H9 (cell line): ENCODE data around the gene TEAD1. TPM values are rescaled to one million over a fixed set of nuclear protein-coding genes. Genes with fewer than 3 reads are reported as not detected.
A peak's percentile ranks its signal among the peaks of the same experiment; 100 is the strongest.

Experiments
- DNase-seq: peaks from one replicate; pipeline ENCODE4 v3.0.0-alpha.2; 2017
- H2AFZ ChIP-seq: one replicate; pipeline ENCODE4 v1.6.1; 2013; ENCODE audit warnings: mild to moderate bottlenecking, low read length, control low read depth, moderate library complexity
- H2AK5ac ChIP-seq: 2 replicates; pipeline ENCODE4 v1.6.1; 2013; ENCODE audit warnings: low read length, control low read depth, mixed read lengths; ENCODE audit not compliant: insufficient read length
- H2BK120ac ChIP-seq: one replicate; pipeline ENCODE4 v1.6.1; 2013; ENCODE audit warnings: low read depth, mild to moderate bottlenecking, low read length, control low read depth, inconsistent platforms; ENCODE audit not compliant: poor library complexity, severe bottlenecking
- H2BK12ac ChIP-seq: 2 replicates; pipeline ENCODE4 v1.6.1; 2013; ENCODE audit warnings: low read length, control low read depth, mixed read lengths, low read depth; ENCODE audit not compliant: insufficient read length
- H2BK15ac ChIP-seq: 2 replicates; pipeline ENCODE4 v1.6.1; 2013; ENCODE audit warnings: low read depth, low read length, control low read depth
- H2BK20ac ChIP-seq: one replicate; pipeline ENCODE4 v1.6.1; 2013; ENCODE audit warnings: low read depth, mild to moderate bottlenecking, low read length, control low read depth, inconsistent platforms; ENCODE audit not compliant: poor library complexity, severe bottlenecking
- H2BK5ac ChIP-seq: 2 replicates; pipeline ENCODE4 v1.6.1; 2013; ENCODE audit warnings: low read length, control low read depth, mixed read lengths; ENCODE audit not compliant: insufficient read length
- H3K14ac ChIP-seq: 2 replicates; pipeline ENCODE4 v1.6.1; 2013; ENCODE audit warnings: low read length, control low read depth; ENCODE audit not compliant: insufficient read depth
- H3K18ac ChIP-seq: 2 replicates; pipeline ENCODE4 v1.6.1; 2013; ENCODE audit warnings: low read depth, mild to moderate bottlenecking, mixed read lengths, low read length, control low read depth; ENCODE audit not compliant: insufficient read length
- H3K23ac ChIP-seq: 2 replicates; pipeline ENCODE4 v1.6.1; 2013; ENCODE audit warnings: low read length, control low read depth, mixed read lengths, low read depth; ENCODE audit not compliant: insufficient read length
- H3K23me2 ChIP-seq: 2 replicates; pipeline ENCODE4 v1.6.1; 2013; ENCODE audit warnings: low read depth, mild to moderate bottlenecking, mixed read lengths, low read length, control low read depth; ENCODE audit not compliant: insufficient read length, poor library complexity, severe bottlenecking
- H3K27ac ChIP-seq: 2 replicates; pipeline ENCODE4 v1.5.1; 2013; ENCODE audit warnings: low read length, control low read depth, mixed read lengths, low read depth; ENCODE audit not compliant: insufficient read length
- H3K27me3 ChIP-seq: 2 replicates; pipeline ENCODE4 v1.6.1; 2013; ENCODE audit warnings: low read length, control low read depth, inconsistent platforms; ENCODE audit not compliant: insufficient read depth
- H3K4ac ChIP-seq: 2 replicates; pipeline ENCODE4 v1.6.1; 2013; ENCODE audit warnings: low read depth, mild to moderate bottlenecking, control low read depth, inconsistent platforms, low read length, moderate library complexity
- H3K4me1 ChIP-seq: 2 replicates; pipeline ENCODE4 v1.6.1; 2013; ENCODE audit warnings: low read length, control low read depth, inconsistent platforms; ENCODE audit not compliant: insufficient read depth
- H3K4me2 ChIP-seq: 2 replicates; pipeline ENCODE4 v1.6.1; 2013; ENCODE audit warnings: low read length, control low read depth, mixed read lengths; ENCODE audit not compliant: insufficient read length, insufficient read depth
- H3K56ac ChIP-seq: 2 replicates; pipeline ENCODE4 v1.6.1; 2013; ENCODE audit warnings: low read depth, mild to moderate bottlenecking, mixed read lengths, low read length, control low read depth; ENCODE audit not compliant: insufficient read length
- H3K79me1 ChIP-seq: 2 replicates; pipeline ENCODE4 v1.6.1; 2013; ENCODE audit warnings: low read depth, mild to moderate bottlenecking, moderate library complexity, low read length, control low read depth, inconsistent platforms; ENCODE audit not compliant: insufficient read depth, poor library complexity, severe bottlenecking
- H3K79me2 ChIP-seq: 2 replicates; pipeline ENCODE4 v1.6.1; 2013; ENCODE audit warnings: low read length, control low read depth, inconsistent platforms; ENCODE audit not compliant: insufficient read depth
- H3K9ac ChIP-seq: 2 replicates; pipeline ENCODE4 v1.6.1; 2013; ENCODE audit warnings: low read length, control low read depth, mixed read lengths; ENCODE audit not compliant: insufficient read length; ENCODE audit errors: extremely low read depth
- H3K9me3 ChIP-seq: one replicate; pipeline ENCODE4 v1.6.1; 2013; ENCODE audit warnings: low read depth, low read length, inconsistent platforms; ENCODE audit not compliant: control insufficient read depth
- H3T11ph ChIP-seq: one replicate; pipeline ENCODE4 v1.6.1; 2013; ENCODE audit warnings: mild to moderate bottlenecking, low read length, control low read depth, inconsistent platforms
- H4K20me1 ChIP-seq: one replicate; pipeline ENCODE4 v1.6.1; 2013; ENCODE audit not compliant: control insufficient read depth, insufficient read length, insufficient read depth
- H4K5ac ChIP-seq: 2 replicates; pipeline ENCODE4 v1.6.1; 2013; ENCODE audit warnings: low read depth, mild to moderate bottlenecking, mixed read lengths, low read length, control low read depth; ENCODE audit not compliant: insufficient read length
- H4K8ac ChIP-seq: replicated peaks from 2 replicates; pipeline ENCODE4 v1.6.1; 2013; ENCODE audit warnings: low read length, control low read depth, mixed read lengths, low read depth; ENCODE audit not compliant: insufficient read length
- H4K91ac ChIP-seq: 2 replicates; pipeline ENCODE4 v1.6.1; 2013; ENCODE audit warnings: low read depth, mild to moderate bottlenecking, moderate library complexity, mixed read lengths, low read length, control low read depth; ENCODE audit not compliant: insufficient read length
- H3K27ac Mint-ChIP-seq, 3 experiments: 2 replicates in 2 of 3; 3 replicates in 1 of 3; pipeline ENCODE4 v1.8.0; 2020 to 2021; ENCODE audit warnings: mixed read lengths in 3 of 3, mild to moderate bottlenecking in 1 of 3, moderate library complexity in 1 of 3
- H3K27me3 Mint-ChIP-seq: 2 replicates; pipeline ENCODE4 v1.8.0; 2021; ENCODE audit warnings: low read depth, mild to moderate bottlenecking, moderate library complexity, mixed read lengths
- H3K36me3 Mint-ChIP-seq, 3 experiments: 2 replicates in 2 of 3; 3 replicates in 1 of 3; pipeline ENCODE4 v1.8.0; 2020 to 2021; ENCODE audit warnings: low read depth in 3 of 3, mixed read lengths in 3 of 3; ENCODE audit not compliant: insufficient read depth in 1 of 3
- H3K4me1 Mint-ChIP-seq, 2 experiments: 2 replicates each; pipeline ENCODE4 v1.8.0; 2020; ENCODE audit warnings: mixed read lengths in 2 of 2
- H3K4me3 Mint-ChIP-seq, 2 experiments: 2 replicates in 1 of 2; 3 replicates in 1 of 2; pipeline ENCODE4 v1.8.0; 2020 to 2021; ENCODE audit warnings: mild to moderate bottlenecking in 2 of 2, mixed read lengths in 2 of 2, moderate library complexity in 1 of 2
- H3K9me3 Mint-ChIP-seq, 2 experiments: 2 replicates in 1 of 2; 3 replicates in 1 of 2; pipeline ENCODE4 v1.8.0; 2020; ENCODE audit warnings: mild to moderate bottlenecking in 2 of 2, mixed read lengths in 2 of 2, moderate library complexity in 1 of 2
- CTCF ChIP-seq: fragments of 200-600 bp; sonication (generic); conservative IDR thresholded peaks from 3 replicates; pipeline ENCODE4 v1.8.0; 2021; ENCODE audit warnings: antibody characterized with exemption, mild to moderate bottlenecking
- WGBS: extraction: QIAGEN DNeasy Blood & Tissue Kit; methylation state at CpG from one replicate; pipeline ENCODE4 v1.1.7; 2013; ENCODE audit warnings: missing lambda C conversion rate, low lambda C conversion rate, mixed read lengths; ENCODE audit not compliant: insufficient read length; ENCODE audit errors: extremely low coverage; 5-methylcytosine and 5-hydroxymethylcytosine counted together
- total RNA-seq: library from RNA; stranded (reverse); gene quantifications from 2 replicates; pipeline ENCODE4 v1.2.1, GENCODE V29; 2021

Gene TEAD1
- total RNA-seq, 1 experiment from 2014 or later = 75.1 TPM

GRCh38 chr11:12767027-12767426, 92.8 kb downstream of the TEAD1 start:
- Mint-ChIP-seq H3K36me3 (peaks cover 12 to 30% (median 15%) of the 10 kb centered on the region in 3 experiments; a peak in 6 of 7 replicates), H3K27ac (peak overlapping the region in 1 of 3 experiments; percentile 83; a peak in 1 of 7 replicates), H3K9me3 (no peaks in the 10 kb centered on the region), H3K27me3 (no peaks in the 10 kb centered on the region), H3K4me3 (no peak overlapping the region), H3K4me1 (peaks cover 12 to 26% of the 10 kb centered on the region in 2 experiments)
- Histone ChIP-seq H4K8ac (no peak overlapping the region), H3K56ac (no peak overlapping the region), H3K23ac (no peak overlapping the region), H3K9ac (no peak overlapping the region), H3K4me2 (no peak overlapping the region), H3K4me1 (peaks cover 7% of the 10 kb centered on the region; the same call in 1 of the 2 replicates), H2BK12ac (no peak overlapping the region), H3K79me2 (peaks cover 10% of the 10 kb centered on the region; the same call in 1 of the 2 replicates), H2BK5ac (no peak overlapping the region), H3K9me3 (no peaks in the 10 kb centered on the region), H2BK120ac (no peak overlapping the region), H4K20me1 (peaks cover 2% of the 10 kb centered on the region), H3K4ac (no peak overlapping the region), H3T11ph (no peak overlapping the region), H3K18ac (no peak overlapping the region), H4K91ac (no peak overlapping the region), H2BK20ac (no peak overlapping the region), H3K79me1 (peaks cover 7% of the 10 kb centered on the region), H2AK5ac (no peak overlapping the region), H3K14ac (no peak overlapping the region; the same call in 1 of the 2 replicates), H3K27me3 (no peaks in the 10 kb centered on the region), H3K27ac (no peak overlapping the region), H2AFZ (no peak overlapping the region), H4K5ac (no peak overlapping the region), H2BK15ac (no peak overlapping the region), H3K23me2 (no peaks in the 10 kb centered on the region)
- no CpG with 5 or more reads among the region's 3 CpGs for WGBS
- no peak for DNase-seq
- no peak for TF ChIP-seq CTCF
